Neural cell (in vitro differentiated cells): Measurements from ENCODE around the gene QDPR.

ENCODE experiments used
- EP300 ChIP-seq: fragments of 450-650 bp; conservative IDR thresholded peaks from 2 replicates; pipeline ENCODE4 v1.6.1; 2014; ENCODE audit warnings: antibody characterized with exemption, mild to moderate bottlenecking, moderate library complexity; ENCODE audit not compliant: poor library complexity, severe bottlenecking
- EZH2 ChIP-seq: fragments of 200-600, 300-800 bp; shearing (Covaris generic), sonication (generic); IDR thresholded peaks from 2 replicates; pipeline ENCODE4 v1.6.1; 2014; ENCODE audit warnings: antibody characterized with exemption, low read length, borderline replicate concordance, mild to moderate bottlenecking; ENCODE audit not compliant: insufficient read depth, poor library complexity, severe bottlenecking
- POLR2AphosphoS5 ChIP-seq: IDR thresholded peaks from 2 replicates; pipeline ENCODE4 v1.6.1; 2012
- RAD21 ChIP-seq: fragments of 450-650 bp; conservative IDR thresholded peaks from 2 replicates; pipeline ENCODE4 v1.6.1; 2014; ENCODE audit warnings: antibody characterized with exemption, mild to moderate bottlenecking, moderate library complexity
- SMC3 ChIP-seq: fragments of 450-650 bp; conservative IDR thresholded peaks from 2 replicates; pipeline ENCODE4 v1.6.1; 2014; ENCODE audit warnings: antibody characterized with exemption, mild to moderate bottlenecking, moderate library complexity; ENCODE audit not compliant: poor library complexity
- TAF1 ChIP-seq: IDR thresholded peaks from 2 replicates; pipeline ENCODE4 v1.6.1; 2012; ENCODE audit warnings: low read depth
- TF ChIP-seq, protein P1 (sequence below): fragments of 450-650 bp; IDR thresholded peaks from 2 replicates; pipeline ENCODE4 v1.5.1; 2014; ENCODE audit warnings: antibody characterized with exemption, mild to moderate bottlenecking, moderate library complexity; ENCODE audit not compliant: poor library complexity, severe bottlenecking
- TF ChIP-seq, protein P2 (sequence below): IDR thresholded peaks from 2 replicates; pipeline ENCODE4 v1.6.1; 2012; ENCODE audit warnings: borderline replicate concordance

DNA sequence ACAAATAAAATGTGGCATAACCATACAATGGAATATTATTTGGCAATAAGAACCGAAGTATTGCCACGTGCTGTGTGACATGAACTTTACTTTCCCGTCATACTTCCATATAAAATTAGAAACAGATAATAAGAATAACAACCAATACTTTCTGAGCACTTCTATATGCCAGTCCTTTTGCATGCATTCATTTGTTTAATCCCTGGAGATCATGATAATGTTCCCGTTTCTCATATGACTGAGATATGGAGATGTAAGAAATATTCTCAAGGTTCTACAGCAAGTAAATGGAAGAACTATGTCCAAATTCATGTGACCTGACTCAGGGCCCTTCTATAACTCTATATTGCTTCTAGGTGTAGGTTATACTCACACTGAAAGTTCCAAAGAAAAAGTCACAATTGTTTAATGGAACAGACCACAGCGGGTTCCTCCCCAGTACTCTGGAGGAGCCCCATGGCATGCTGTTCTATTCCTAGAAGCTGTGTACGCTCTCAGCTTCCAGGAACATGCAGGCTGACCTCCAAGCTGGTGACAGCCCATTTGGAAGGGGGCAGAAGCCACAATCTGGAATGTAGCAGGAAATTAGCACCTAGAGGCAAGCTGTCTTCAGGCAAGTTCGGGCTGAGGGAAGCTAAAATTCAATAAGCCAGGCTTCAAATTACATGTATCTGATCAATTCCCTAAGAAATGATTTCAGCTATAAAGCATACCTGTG is 31.5 kb downstream of the QDPR start:
- TF ChIP-seq EP300 (no peak), POLR2AphosphoS5 (no peak), SMC3 (no peak), EZH2 (no peak), RAD21 (no peak), TAF1 (no peak)
- TF ChIP-seq, protein P1, sequence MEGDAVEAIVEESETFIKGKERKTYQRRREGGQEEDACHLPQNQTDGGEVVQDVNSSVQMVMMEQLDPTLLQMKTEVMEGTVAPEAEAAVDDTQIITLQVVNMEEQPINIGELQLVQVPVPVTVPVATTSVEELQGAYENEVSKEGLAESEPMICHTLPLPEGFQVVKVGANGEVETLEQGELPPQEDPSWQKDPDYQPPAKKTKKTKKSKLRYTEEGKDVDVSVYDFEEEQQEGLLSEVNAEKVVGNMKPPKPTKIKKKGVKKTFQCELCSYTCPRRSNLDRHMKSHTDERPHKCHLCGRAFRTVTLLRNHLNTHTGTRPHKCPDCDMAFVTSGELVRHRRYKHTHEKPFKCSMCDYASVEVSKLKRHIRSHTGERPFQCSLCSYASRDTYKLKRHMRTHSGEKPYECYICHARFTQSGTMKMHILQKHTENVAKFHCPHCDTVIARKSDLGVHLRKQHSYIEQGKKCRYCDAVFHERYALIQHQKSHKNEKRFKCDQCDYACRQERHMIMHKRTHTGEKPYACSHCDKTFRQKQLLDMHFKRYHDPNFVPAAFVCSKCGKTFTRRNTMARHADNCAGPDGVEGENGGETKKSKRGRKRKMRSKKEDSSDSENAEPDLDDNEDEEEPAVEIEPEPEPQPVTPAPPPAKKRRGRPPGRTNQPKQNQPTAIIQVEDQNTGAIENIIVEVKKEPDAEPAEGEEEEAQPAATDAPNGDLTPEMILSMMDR = no peak
- TF ChIP-seq, protein P2, sequence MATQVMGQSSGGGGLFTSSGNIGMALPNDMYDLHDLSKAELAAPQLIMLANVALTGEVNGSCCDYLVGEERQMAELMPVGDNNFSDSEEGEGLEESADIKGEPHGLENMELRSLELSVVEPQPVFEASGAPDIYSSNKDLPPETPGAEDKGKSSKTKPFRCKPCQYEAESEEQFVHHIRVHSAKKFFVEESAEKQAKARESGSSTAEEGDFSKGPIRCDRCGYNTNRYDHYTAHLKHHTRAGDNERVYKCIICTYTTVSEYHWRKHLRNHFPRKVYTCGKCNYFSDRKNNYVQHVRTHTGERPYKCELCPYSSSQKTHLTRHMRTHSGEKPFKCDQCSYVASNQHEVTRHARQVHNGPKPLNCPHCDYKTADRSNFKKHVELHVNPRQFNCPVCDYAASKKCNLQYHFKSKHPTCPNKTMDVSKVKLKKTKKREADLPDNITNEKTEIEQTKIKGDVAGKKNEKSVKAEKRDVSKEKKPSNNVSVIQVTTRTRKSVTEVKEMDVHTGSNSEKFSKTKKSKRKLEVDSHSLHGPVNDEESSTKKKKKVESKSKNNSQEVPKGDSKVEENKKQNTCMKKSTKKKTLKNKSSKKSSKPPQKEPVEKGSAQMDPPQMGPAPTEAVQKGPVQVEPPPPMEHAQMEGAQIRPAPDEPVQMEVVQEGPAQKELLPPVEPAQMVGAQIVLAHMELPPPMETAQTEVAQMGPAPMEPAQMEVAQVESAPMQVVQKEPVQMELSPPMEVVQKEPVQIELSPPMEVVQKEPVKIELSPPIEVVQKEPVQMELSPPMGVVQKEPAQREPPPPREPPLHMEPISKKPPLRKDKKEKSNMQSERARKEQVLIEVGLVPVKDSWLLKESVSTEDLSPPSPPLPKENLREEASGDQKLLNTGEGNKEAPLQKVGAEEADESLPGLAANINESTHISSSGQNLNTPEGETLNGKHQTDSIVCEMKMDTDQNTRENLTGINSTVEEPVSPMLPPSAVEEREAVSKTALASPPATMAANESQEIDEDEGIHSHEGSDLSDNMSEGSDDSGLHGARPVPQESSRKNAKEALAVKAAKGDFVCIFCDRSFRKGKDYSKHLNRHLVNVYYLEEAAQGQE = no peak
